Measurements from ENCODE around the gene LRBA. TPM values are rescaled to one million over a fixed set of nuclear protein-coding genes. Genes with fewer than 3 reads are reported as not detected.

Gene LRBA
- total RNA-seq, 1 donor = 38.4 TPM

GRCh38 chr4:150255610-150256224, 759.4 kb downstream of the LRBA start:
- TF ChIP-seq CTCF (IDR thresholded peaks at IDR 0.05; ENCODE audit: insufficient read depth, low read depth, low read length) = no peak
- DNase-seq (ENCODE audit: low read depth) = no peak
- H3K4me3 ChIP-seq (ENCODE audit: low read depth, low read length) = no peak overlapping the region

- no peak for DNase-seq (ENCODE audit: low read depth)
- TF ChIP-seq CTCF (IDR thresholded peaks at IDR 0.05; ENCODE audit: insufficient read depth, low read depth, low read length) = no peak
- no peak overlapping the region for H3K4me3 ChIP-seq (ENCODE audit: low read depth, low read length)
Observed at GRCh38 chr4:150253965-150254630, 761.0 kb downstream of the LRBA start.

GRCh38 chr4:150253416-150253815, 761.7 kb downstream of the LRBA start:
- no peak overlapping the region for H3K4me3 ChIP-seq (ENCODE audit: low read depth, low read length)
- no peak for DNase-seq (ENCODE audit: low read depth)
- no peak for TF ChIP-seq CTCF (IDR thresholded peaks at IDR 0.05; ENCODE audit: insufficient read depth, low read depth, low read length)

DNA sequence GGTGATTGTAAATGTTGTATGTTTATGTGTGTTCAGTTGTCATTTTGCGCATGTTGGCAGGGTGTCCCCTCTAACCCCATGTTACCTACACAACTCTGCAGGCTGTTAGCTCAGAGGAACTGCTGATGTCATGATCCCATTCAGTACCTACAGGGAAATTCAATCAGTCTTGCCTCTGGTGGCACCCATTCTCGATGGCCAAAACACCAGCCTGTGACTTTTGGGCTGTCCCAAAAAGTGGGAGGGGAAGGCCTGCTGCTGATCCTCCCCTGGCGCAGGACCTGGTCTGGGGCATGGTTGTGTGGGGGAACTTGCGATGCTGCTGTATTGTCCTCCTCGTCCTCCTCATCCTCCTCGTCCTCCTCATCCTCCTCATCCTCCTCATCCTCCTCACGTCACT, 762.3 kb downstream of the LRBA start:
- no peak for TF ChIP-seq CTCF (IDR thresholded peaks at IDR 0.05; ENCODE audit: insufficient read depth, low read depth, low read length)
- DNase-seq (ENCODE audit: low read depth) = no peak
- H3K4me3 ChIP-seq (ENCODE audit: low read depth, low read length) = no peak overlapping the region

DNA sequence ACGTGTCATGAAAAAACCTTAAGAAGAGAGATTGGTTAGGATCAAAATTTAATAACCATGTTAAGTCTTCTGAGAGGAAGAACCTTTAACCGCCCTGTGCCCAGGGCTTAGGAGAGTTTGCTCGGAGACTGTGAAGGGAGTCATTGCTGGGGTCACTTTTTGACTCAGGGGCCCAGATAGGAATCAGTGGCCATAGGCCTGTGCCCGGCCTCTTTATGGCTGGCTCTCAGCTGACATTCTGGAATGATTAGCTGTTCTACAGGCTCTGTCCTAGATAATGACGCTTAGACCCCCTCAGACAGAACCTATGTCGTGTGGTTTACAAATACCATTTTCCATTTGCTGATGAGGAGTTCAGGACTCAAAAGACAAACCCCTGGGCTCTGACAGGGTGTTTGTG, 762.8 kb downstream of the LRBA start:
- no peak overlapping the region for H3K4me3 ChIP-seq (ENCODE audit: low read depth, low read length)
- TF ChIP-seq CTCF (IDR thresholded peaks at IDR 0.05; ENCODE audit: insufficient read depth, low read depth, low read length) = no peak
- DNase-seq (ENCODE audit: low read depth) = no peak

- H3K4me3 ChIP-seq (ENCODE audit: low read depth, low read length) = no peak overlapping the region
- TF ChIP-seq CTCF (IDR thresholded peaks at IDR 0.05; ENCODE audit: insufficient read depth, low read depth, low read length) = no peak
- DNase-seq (ENCODE audit: low read depth) = no peak
Observed at GRCh38 chr4:150251752-150252190, 763.3 kb downstream of the LRBA start.

Measured in fibroblast of villous mesenchyme (primary cell).